Measurements from ENCODE around the gene SPTBN1.

The SPTBN1 gene

GRCh38 chr2:54546518-54546917 is 90.4 kb downstream of the SPTBN1 start:
- peak overlapping the region; percentile 91 for H3K27ac ChIP-seq
- no peak for DNase-seq (ENCODE audit: low read depth, low spot score)

DNA sequence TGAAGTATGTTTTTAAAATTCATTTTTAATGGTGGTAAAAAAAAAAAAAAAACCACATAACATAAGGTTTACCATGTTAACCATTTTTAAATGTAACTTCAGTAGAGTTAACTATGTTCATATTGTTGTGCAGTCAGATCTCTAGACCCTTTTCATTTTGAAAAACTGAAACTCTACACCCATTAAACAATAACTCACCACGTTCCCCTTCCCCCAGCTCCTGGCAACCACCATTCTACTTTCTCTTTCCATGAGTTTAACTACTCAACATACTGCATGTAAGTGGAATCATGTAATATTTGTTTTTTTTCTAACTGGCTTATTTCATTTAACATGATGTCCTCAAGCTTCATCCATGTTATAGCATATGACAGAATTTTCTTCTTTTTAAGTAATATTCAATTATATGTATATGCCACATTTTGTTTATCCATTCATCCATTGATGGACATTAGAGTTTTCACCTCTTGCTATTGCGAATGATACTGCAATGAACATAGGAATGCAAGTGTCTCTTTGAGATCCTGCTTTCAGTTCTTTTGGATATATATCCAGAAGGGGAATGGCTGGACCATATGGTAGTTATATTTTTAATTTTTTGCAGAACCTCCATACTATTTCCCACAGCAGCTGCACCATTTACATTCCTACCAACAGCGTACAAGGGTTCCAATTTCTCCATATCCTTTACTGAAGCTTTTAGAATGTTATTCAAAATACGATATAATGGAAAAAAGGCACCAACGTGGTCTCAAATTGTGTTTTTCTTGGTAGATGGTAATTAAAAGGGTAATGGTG is 91.0 kb downstream of the SPTBN1 start:
- H3K27ac ChIP-seq: peak overlapping the region; percentile 91
- no peak for DNase-seq (ENCODE audit: low read depth, low spot score)

GRCh38 chr2:54549430-54549829 is 93.3 kb downstream of the SPTBN1 start:
- peak overlapping the region; percentile 59 for H3K27ac ChIP-seq
- DNase-seq (ENCODE audit: low read depth, low spot score): no peak

DNA sequence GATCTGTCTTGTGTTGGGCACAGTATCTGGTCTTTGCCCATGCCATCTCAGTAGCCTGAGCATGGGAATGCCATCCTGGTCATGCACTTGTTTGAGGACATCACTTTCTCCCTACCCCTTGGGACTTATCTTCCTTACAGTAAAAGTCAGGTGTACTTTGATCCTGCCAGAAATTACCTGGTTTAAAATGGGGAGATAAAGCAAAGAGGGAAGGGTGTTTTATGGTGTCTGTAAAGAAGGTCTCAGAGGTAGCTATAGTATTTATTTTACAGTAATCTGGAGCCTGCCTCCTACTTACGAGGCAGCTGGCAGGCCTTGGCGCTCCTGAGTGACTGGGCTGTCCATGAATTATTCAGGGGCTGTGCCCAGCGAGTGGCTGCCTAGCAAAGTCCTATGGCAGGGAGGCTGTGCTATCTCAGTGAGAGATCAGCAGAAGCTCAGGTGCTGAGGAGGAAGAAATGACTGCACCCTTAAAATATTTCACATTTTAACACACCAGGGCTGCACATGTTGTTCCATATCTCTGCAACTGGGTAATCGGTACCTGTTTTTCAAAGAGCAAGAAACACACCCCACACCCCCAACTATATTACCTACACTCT is 93.9 kb downstream of the SPTBN1 start:
- peak overlapping the region; percentile 59 for H3K27ac ChIP-seq
- DNase-seq (ENCODE audit: low read depth, low spot score): no peak

DNA sequence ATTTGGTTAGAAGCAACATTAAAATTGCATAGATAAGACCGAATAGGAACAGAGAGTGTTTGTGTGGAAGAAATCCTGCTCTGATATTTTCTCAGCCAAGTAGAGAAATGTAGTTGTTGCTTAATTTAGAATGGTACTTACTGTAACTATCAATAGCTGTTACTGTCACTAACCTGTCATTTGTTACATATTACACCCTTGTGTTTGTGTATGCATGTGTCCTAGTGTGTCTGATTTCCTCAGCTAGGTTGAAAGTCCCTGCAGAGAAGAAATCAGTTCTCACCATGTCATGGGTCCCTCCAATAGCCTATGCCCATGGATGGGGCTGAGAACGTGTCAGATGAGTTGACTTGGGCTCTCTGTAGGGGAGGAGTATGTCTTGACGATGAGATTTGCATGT is 94.4 kb downstream of the SPTBN1 start:
- peak overlapping the region; percentile 59 for H3K27ac ChIP-seq
- DNase-seq (ENCODE audit: low read depth, low spot score): no peak

- DNase-seq (ENCODE audit: low read depth, low spot score): no peak
- H3K27ac ChIP-seq: peak overlapping the region; percentile 59
Measured at GRCh38 chr2:54551123-54551756, 95.1 kb downstream of the SPTBN1 start.

GRCh38 chr2:54553075-54553474 is 96.9 kb downstream of the SPTBN1 start:
- no peak overlapping the region for H3K27ac ChIP-seq
- DNase-seq (ENCODE audit: low read depth, low spot score): no peak

DNA sequence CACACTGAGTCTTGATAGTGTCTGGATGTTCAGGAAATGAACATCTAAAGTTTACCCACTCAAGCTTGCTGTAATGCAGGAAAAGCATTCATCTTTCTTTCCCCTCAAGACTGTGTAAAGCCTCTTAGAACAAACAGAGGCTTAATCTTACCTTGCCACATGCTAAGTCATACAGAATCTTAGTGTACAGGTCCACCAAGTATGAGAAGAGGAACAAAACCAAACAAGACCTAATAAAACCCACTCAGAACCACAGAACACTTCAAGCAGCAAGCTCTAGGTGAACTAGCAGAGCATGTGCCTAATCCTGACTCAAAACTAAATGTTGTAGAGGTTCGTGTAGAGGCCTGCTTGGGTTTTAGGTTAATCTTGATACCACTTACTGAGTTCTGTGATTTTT is 97.6 kb downstream of the SPTBN1 start:
- H3K27ac ChIP-seq: no peak overlapping the region

DNA sequence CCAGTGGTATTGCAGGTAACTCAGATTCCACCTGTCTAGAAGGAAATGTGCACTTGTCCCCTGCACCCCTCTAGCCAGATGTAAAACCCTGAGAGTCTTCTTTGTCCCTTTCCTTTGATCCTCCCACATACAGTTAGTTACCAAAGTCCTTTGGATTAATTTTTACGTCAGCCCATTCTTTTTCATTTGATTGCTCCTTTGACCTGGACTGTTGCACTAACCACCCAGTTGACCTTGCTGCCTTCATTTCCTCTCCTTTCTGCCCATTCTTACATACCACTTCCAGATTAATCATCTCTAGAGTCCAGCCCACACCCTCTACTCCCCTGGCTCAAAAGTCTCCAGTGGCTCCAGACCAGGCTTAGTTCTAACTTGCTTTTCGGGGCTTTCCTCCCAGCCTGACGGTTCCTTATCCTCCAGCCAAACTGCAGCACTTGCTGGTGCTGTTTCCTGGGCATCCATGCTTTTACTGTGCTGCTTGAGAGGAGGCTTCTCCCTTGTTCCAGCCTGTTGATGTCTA is 99.3 kb downstream of the SPTBN1 start:
- DNase-seq (ENCODE audit: low read depth, low spot score): no peak
- peak overlapping the region; percentile 96 for H3K27ac ChIP-seq

More for the DNA sequence above, 97.6 kb downstream of the SPTBN1 start:
- DNase-seq (ENCODE audit: low read depth, low spot score): no peak

- H3K27ac ChIP-seq: peak overlapping the region; percentile 96
- DNase-seq (ENCODE audit: low read depth, low spot score): no peak
Measured at GRCh38 chr2:54556621-54557121, 100.5 kb downstream of the SPTBN1 start.

DNA sequence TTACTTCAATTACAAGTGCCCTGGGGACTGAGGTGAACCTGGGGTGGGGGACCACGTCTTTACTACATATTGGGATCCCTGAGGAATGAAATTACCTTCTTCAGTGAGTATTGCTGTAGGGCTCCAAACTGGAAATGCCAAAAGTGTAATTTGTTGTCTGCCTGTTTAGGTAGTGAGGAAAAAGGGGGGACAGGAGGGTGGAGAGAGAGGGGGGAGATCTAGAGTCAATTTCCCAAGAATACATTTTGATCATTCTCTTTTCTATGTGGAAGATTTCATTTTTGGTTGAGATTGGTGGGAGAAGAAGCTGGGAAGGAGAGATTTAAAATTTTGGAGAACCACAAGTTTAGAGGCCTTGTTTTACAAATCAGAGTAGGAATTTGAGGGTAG is 101.1 kb downstream of the SPTBN1 start:
- DNase-seq (ENCODE audit: low read depth, low spot score): no peak
- peak overlapping the region; percentile 96 for H3K27ac ChIP-seq

DNA sequence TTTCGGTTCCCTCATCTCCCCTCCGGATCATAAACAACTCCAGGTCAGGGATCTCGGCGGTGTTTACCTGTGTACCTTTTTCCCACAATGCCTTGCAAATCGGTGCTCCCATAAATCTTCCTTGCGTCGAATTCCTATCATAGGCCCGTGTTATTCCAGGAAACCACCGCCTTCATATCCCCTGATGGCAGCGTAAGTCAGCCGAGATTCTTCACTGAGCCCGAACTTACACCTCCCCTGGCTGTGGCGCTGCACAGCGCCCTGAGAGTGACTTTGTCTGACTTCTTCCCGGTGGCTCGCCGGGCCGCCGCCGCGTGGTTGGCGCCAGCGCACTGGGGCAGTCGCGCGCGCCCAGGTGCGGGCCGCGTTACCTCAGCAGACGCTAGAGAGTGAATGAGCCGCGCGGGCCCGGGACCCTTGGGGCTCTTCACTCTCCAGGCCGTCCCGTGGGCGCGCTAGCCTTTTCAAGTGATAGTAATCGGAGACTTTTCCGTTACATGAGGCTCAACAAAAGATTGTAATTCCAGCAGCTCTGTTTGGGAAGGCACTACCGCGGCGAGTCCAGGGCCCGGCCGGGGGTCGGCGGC is 101.6 kb downstream of the SPTBN1 start:
- H3K27ac ChIP-seq: peak overlapping the region; percentile 96
- DNase-seq (ENCODE audit: low read depth, low spot score): no peak

- DNase-seq (ENCODE audit: low read depth, low spot score): no peak
- peak overlapping the region; percentile 96 for H3K27ac ChIP-seq
Measured at GRCh38 chr2:54558188-54559005, 102.3 kb downstream of the SPTBN1 start.

- DNase-seq (ENCODE audit: low read depth, low spot score): no peak
- H3K27ac ChIP-seq: peak overlapping the region; percentile 96
Measured at GRCh38 chr2:54559006-54559445, 102.9 kb downstream of the SPTBN1 start.

- no peak for DNase-seq (ENCODE audit: low read depth, low spot score)
- peak overlapping the region; percentile 96 for H3K27ac ChIP-seq
Measured at GRCh38 chr2:54559593-54560145, 103.5 kb downstream of the SPTBN1 start.

- H3K27ac ChIP-seq: peak overlapping the region; percentile 96
- no peak for DNase-seq (ENCODE audit: low read depth, low spot score)
Measured at GRCh38 chr2:54560146-54560881, 104.2 kb downstream of the SPTBN1 start.

- no peak for DNase-seq (ENCODE audit: low read depth, low spot score)
- peak overlapping the region; percentile 96 for H3K27ac ChIP-seq
Measured at GRCh38 chr2:54561010-54561409, 104.9 kb downstream of the SPTBN1 start.

DNA sequence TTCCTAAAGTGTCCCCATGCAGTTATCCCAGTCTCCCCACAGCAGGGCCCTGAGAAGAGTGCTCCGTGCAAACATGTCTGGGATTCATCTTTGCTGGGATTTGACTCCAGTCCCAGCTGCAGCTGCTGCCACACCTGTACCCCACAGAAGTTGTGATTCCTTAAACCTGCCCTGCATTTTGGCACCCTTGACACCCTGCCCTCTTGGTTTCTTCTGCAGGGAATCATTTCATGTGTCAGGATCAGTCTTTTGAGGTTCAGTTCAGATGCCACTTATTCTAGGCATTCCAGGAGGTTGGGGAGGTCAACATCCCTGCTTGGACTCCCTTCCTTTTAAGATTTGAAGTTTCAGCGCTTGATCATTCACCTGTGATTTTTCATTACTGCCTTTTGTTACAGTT is 108.3 kb downstream of the SPTBN1 start:
- DNase-seq (ENCODE audit: low read depth, low spot score): no peak
- H3K27ac ChIP-seq: peak overlapping the region; percentile 99

GRCh38 chr2:54565551-54565950 is 109.4 kb downstream of the SPTBN1 start:
- H3K27ac ChIP-seq: peak overlapping the region; percentile 99
- no peak for DNase-seq (ENCODE audit: low read depth, low spot score)
